BJ (cell line): ENCODE measurements around the gene TNS1. TPM values are rescaled to one million over a fixed set of nuclear protein-coding genes. Genes with fewer than 3 reads are reported as not detected.

Source experiments
- CTCF ChIA-PET: fragments of 350-600 bp; formaldehyde crosslinking; extraction: SDS; loops from one replicate; lab custom pipeline; 2021; ENCODE audit warnings: antibody characterized with exemption, inconsistent platforms; lab: Yijun Ruan, JAX
- POLR2A ChIA-PET: fragments of 300-600 bp; sonication (Branson Sonifier 250); formaldehyde crosslinking; extraction: SDS; loops from one replicate; lab custom pipeline; 2021; ENCODE audit warnings: antibody characterized with exemption; lab: Charles Lee
- DNase-seq: peaks from one replicate; pipeline ENCODE4 v3.0.0-alpha.2; 2011; ENCODE audit warnings: low read depth
- H3K27me3 ChIP-seq: 2 replicates; pipeline ENCODE4 v1.6.0; 2011; ENCODE audit warnings: low read length; ENCODE audit not compliant: control insufficient read depth, insufficient read depth
- H3K36me3 ChIP-seq: 2 replicates; pipeline ENCODE4 v1.5.1; 2011; ENCODE audit warnings: low read length; ENCODE audit not compliant: control insufficient read depth, insufficient read depth
- H3K4me3 ChIP-seq: 2 replicates; pipeline ENCODE4 v1.5.1; 2011; ENCODE audit warnings: low read depth, mild to moderate bottlenecking, control low read depth, low read length
- CTCF ChIP-seq: IDR thresholded peaks from 2 replicates; pipeline ENCODE4 v1.5.1; 2011; ENCODE audit warnings: low read depth, mild to moderate bottlenecking, control low read depth, inconsistent platforms, low read length, moderate library complexity; ENCODE audit not compliant: insufficient read depth
- polyA plus RNA-seq: library from polyadenylated mRNA; depleted of rRNA; stranded (reverse); fragments of >200 nt; gene quantifications from 2 replicates; pipeline ENCODE4 v1.2.3, GENCODE V29; 2011

The TNS1 gene
- polyA plus RNA-seq, 1 experiment: 35.6 TPM

GRCh38 chr2:217794133-217794986, 208.4 kb downstream of the TNS1 start:
- ChIA-PET POLR2A (no interaction called here), CTCF (interaction anchor here (0.6 to 10.8 kb wide), 5 partner anchors 9 to 222 kb away, joined by 3 to 264 read pairs (median 3); no protein-coding TSS in a partner anchor)
- Histone ChIP-seq H3K27me3 (no peaks in the 10 kb centered on the region), H3K36me3 (no peaks in the 10 kb centered on the region), H3K4me3 (no peak overlapping the region)
- TF ChIP-seq CTCF: no peak
- no peak for DNase-seq

- Histone ChIP-seq H3K27me3 (no peaks in the 10 kb centered on the region), H3K4me3 (no peak overlapping the region), H3K36me3 (no peaks in the 10 kb centered on the region)
- no peak for DNase-seq
- no peak for TF ChIP-seq CTCF
- POLR2A ChIA-PET: no interaction called here
- CTCF ChIA-PET: interaction anchor here (0.6 to 10.8 kb wide), 4 partner anchors 8 to 222 kb away, joined by 3 to 264 read pairs (median 9); no protein-coding TSS in a partner anchor
Observed at GRCh38 chr2:217793566-217794132, 209.1 kb downstream of the TNS1 start.

GRCh38 chr2:217792626-217793527, 209.9 kb downstream of the TNS1 start:
- Histone ChIP-seq H3K4me3 (no peak overlapping the region), H3K36me3 (no peaks in the 10 kb centered on the region), H3K27me3 (no peaks in the 10 kb centered on the region)
- no peak for DNase-seq
- POLR2A ChIA-PET: no interaction called here
- CTCF ChIA-PET: interaction anchor here (0.6 to 10.8 kb wide), 9 partner anchors 7 to 276 kb away, joined by 3 to 264 read pairs (median 7); partner anchors contain the start of gene RUFY4
- no peak for TF ChIP-seq CTCF

GRCh38 chr2:217791551-217791950, 211.2 kb downstream of the TNS1 start:
- Histone ChIP-seq H3K36me3 (no peaks in the 10 kb centered on the region; the same call in 1 of the 2 replicates), H3K4me3 (no peak overlapping the region), H3K27me3 (no peaks in the 10 kb centered on the region)
- TF ChIP-seq CTCF: no peak
- ChIA-PET CTCF (interaction anchor here (0.6 to 10.8 kb wide), 18 partner anchors 14 to 289 kb away, joined by 3 to 264 read pairs (median 5); partner anchors contain the start of gene RUFY4), POLR2A (no interaction called here)
- no peak for DNase-seq
